ENCODE measurements around the gene SLCO4A1. TPM values are rescaled to one million over a fixed set of nuclear protein-coding genes. Genes with fewer than 3 reads are reported as not detected.

The SLCO4A1 gene
- total RNA-seq, 4 donors from 2014 or later, result 24.3 to 73.7 (median 40.5) TPM

DNA sequence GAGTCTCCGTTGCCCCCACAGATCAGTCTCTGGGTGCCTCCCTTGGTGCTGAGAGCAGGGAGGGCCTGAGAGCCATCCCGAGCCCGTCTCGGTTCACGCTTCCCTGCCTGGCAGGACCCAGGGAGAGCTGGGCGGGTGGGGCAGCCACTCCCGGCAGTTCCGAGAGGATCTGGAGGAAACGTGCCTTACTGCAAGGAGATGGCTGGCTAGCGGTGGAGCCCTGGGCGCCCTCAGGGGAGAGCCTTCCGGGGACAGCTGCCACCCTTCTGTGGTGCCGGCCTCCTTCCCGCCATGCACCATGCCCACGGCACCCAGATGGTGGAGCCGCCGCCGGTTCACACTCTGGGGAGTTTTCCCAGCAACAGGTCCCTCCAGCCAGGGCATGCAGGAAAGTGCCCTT lies 45.8 kb upstream of the SLCO4A1 start:
- H3K27ac ChIP-seq, result no peak overlapping the region
- WGBS, 2 donors, result 65 to 71% methylated on average over 16 to 17 of the region's 18 CpGs

DNA sequence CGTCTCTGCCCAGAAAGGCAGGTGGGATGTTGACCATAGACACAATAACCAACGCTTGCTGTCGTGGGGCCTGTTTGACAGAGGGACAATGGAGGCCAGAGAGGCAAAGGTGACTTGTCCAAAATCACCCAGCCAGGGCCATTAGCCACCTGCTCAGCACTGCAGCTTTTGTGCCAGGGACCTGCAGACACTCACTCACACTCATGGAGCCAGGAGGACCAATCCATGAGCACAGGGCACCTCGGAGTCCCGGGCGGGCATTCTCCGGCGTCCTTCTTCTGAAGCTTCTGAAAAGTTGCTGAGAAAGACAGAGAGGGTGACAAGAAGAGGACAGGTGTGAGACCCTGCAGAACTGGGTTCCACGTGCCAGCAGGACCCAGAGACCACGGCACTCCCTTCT lies 45.4 kb upstream of the SLCO4A1 start:
- no peak for DNase-seq (ENCODE audit: low spot score in 2 of 2)
- Histone ChIP-seq H3K27me3 (peaks cover 0 to 70% of the 10 kb centered on the region in 2 donors), H3K27ac (no peak overlapping the region), H3K9me3 (no peaks in the 10 kb centered on the region), H3K36me3 (no peaks in the 10 kb centered on the region), H3K4me3 (no peak overlapping the region), H3K4me1 (peaks cover 0 to 12% (median 0%) of the 10 kb centered on the region in 4 donors)
- TF ChIP-seq, protein P1, sequence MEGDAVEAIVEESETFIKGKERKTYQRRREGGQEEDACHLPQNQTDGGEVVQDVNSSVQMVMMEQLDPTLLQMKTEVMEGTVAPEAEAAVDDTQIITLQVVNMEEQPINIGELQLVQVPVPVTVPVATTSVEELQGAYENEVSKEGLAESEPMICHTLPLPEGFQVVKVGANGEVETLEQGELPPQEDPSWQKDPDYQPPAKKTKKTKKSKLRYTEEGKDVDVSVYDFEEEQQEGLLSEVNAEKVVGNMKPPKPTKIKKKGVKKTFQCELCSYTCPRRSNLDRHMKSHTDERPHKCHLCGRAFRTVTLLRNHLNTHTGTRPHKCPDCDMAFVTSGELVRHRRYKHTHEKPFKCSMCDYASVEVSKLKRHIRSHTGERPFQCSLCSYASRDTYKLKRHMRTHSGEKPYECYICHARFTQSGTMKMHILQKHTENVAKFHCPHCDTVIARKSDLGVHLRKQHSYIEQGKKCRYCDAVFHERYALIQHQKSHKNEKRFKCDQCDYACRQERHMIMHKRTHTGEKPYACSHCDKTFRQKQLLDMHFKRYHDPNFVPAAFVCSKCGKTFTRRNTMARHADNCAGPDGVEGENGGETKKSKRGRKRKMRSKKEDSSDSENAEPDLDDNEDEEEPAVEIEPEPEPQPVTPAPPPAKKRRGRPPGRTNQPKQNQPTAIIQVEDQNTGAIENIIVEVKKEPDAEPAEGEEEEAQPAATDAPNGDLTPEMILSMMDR (IDR thresholded peaks at IDR 0.05), result no peak
- TF ChIP-seq POLR2A (IDR thresholded peaks at IDR 0.05), result no peak
- TF ChIP-seq EP300 (IDR thresholded peaks at IDR 0.05), result no peak
- WGBS, 2 donors, result 80 to 81% methylated on average over 10 of the region's 10 CpGs

More for the DNA sequence above, 45.8 kb upstream of the SLCO4A1 start:
- H3K27me3 ChIP-seq, result peaks cover 0 to 66% of the 10 kb centered on the region in 2 donors
- no peaks in the 10 kb centered on the region for H3K9me3 ChIP-seq
- peaks cover 0 to 12% (median 0%) of the 10 kb centered on the region in 4 donors for H3K4me1 ChIP-seq
- no peak for DNase-seq (ENCODE audit: low spot score in 2 of 2)
- no peak overlapping the region for H3K4me3 ChIP-seq
- no peaks in the 10 kb centered on the region for H3K36me3 ChIP-seq
- TF ChIP-seq, protein P1 (IDR thresholded peaks at IDR 0.05), result no peak
- TF ChIP-seq EP300 (IDR thresholded peaks at IDR 0.05), result no peak
- no peak for TF ChIP-seq POLR2A (IDR thresholded peaks at IDR 0.05)

DNA sequence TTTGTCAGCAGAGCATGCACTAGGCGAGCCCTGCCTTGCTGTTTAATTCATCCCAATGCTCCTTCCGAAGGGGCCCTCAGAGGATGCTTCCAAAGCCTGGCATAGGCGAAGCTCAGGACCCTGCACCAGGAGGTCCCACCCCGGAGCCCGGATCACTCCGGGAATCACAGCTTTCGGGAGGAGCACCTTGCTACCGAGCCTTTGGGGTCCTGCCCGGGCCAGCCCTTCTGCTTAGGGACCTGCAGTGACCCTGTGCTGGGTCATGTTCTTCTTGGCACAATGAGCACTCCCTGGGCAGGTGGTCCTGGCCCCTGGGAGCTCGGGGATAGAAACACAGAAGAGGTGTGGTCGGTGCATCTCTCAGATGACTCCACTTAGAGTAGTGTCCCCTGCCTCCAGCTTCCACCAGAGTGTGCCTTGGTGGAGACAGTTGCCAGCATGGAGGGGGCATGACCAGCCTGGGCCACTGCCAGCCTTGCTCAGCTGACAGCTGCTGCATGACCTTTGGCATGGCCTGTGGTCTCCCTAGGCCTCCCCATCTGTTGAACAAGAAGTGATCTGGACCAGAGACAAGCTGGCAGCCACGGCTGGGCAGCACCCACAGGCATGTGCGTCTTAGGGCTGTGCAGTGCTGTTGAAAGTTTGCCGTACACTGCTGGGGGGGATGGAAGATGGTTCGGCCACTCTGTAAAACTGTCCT lies 44.7 kb upstream of the SLCO4A1 start:
- TF ChIP-seq EP300 (IDR thresholded peaks at IDR 0.05) (no peak), POLR2A (IDR thresholded peaks at IDR 0.05) (no peak)
- TF ChIP-seq, protein P1 (IDR thresholded peaks at IDR 0.05), result no peak
- WGBS, 2 donors, result 81 to 84% methylated on average over 15 of the region's 15 CpGs
- DNase-seq (ENCODE audit: low spot score in 2 of 2), result no peak
- peaks cover 0 to 76% of the 10 kb centered on the region in 2 donors for H3K27me3 ChIP-seq
- peaks cover 0 to 14% (median 1%) of the 10 kb centered on the region in 4 donors for H3K4me1 ChIP-seq
- no peak overlapping the region for H3K4me3 ChIP-seq
- H3K36me3 ChIP-seq, result no peaks in the 10 kb centered on the region
- H3K9me3 ChIP-seq, result no peaks in the 10 kb centered on the region
- H3K27ac ChIP-seq, result no peak overlapping the region

DNA sequence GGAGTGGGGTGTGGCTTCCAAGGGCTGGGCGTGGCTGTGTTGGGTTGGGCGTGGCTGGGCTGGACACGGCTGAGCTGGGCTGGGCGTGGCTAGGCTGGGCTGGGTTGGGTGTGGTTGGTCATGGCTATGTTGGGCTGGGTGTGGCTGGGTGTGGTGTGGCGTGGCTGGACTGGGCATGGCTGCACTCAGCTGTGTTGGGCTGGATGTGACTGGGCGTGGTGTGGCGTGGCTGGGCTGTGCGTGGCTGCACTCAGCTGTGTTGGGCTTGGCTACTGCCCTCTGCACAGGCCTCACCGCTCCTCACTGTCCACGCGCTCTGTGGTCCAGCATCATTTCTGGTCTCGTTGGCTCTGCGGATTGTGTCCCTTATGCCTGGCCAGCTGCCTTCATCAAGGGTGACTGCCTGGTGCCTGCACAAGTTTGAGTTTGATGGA lies 43.5 kb upstream of the SLCO4A1 start:
- Histone ChIP-seq H3K27me3 (peaks cover 0 to 82% of the 10 kb centered on the region in 2 donors), H3K4me1 (peaks cover 0 to 26% (median 10%) of the 10 kb centered on the region in 4 donors), H3K9me3 (no peaks in the 10 kb centered on the region), H3K27ac (no peak overlapping the region), H3K4me3 (no peak overlapping the region), H3K36me3 (no peaks in the 10 kb centered on the region)
- no peak for DNase-seq (ENCODE audit: low spot score in 2 of 2)
- TF ChIP-seq POLR2A (IDR thresholded peaks at IDR 0.05), result no peak
- no peak for TF ChIP-seq EP300 (IDR thresholded peaks at IDR 0.05)
- TF ChIP-seq, protein P1 (IDR thresholded peaks at IDR 0.05), result no peak
- WGBS, 2 donors, result 70 to 75% methylated on average over 8 to 13 of the region's 13 CpGs
